BLaER1 (cell line): Measurements from ENCODE around the gene SLC25A19.
"Not testable (repeated sequence)": the region's sequence is repeated elsewhere in the genome, so short reads cannot be mapped to it uniquely, and the experiment has no call there.

ENCODE experiments used
- H3K27ac ChIP-seq: shearing (Covaris generic); formaldehyde crosslinking; 2 replicates; pipeline ENCODE4 v1.8.1; 2022
- H3K27me3 ChIP-seq: shearing (Covaris generic); formaldehyde crosslinking; 2 replicates; pipeline ENCODE4 v1.8.1; 2022
- H3K36me3 ChIP-seq: shearing (Covaris generic); formaldehyde crosslinking; 2 replicates; pipeline ENCODE4 v1.8.1; 2022
- H3K4me1 ChIP-seq: shearing (Covaris generic); formaldehyde crosslinking; 2 replicates; pipeline ENCODE4 v1.8.1; 2022
- H3K4me2 ChIP-seq: shearing (Covaris generic); formaldehyde crosslinking; 2 replicates; pipeline ENCODE4 v1.8.1; 2022
- H3K4me3 ChIP-seq: shearing (Covaris generic); formaldehyde crosslinking; 2 replicates; pipeline ENCODE4 v1.8.1; 2022
- H3K9ac ChIP-seq: shearing (Covaris generic); formaldehyde crosslinking; 2 replicates; pipeline ENCODE4 v1.8.1; 2022
- H3K9me3 ChIP-seq: shearing (Covaris generic); formaldehyde crosslinking; 2 replicates; pipeline ENCODE4 v1.8.1; 2022
- H4K20me1 ChIP-seq: shearing (Covaris generic); formaldehyde crosslinking; 2 replicates; pipeline ENCODE4 v1.8.1; 2022
- Cebpa-rat ChIP-seq: shearing (Covaris generic); IDR thresholded peaks from 2 replicates; pipeline ENCODE4 v1.8.1; 2022

SLC25A19 gene

DNA sequence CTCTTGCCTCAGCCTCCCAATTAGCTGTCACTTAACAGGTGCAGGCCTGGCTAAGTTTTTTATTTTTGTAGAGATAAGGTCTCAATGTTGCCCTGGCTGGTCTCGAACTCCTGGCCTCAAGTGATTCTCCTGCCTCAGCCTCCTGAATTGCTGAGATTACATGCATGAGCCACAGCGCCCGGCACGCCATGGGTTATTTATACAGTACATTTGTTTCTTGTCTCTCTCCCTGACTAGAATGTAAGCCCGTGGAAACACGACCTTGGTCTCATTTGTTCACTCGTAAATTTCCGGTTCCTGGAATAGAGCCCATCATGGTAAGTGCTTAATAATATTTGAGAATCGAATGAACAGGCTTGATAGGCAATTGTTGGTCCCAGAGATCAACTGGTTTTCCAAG is 2.0 kb downstream of the SLC25A19 start:
- H3K36me3 ChIP-seq, result peaks cover 50% of the 10 kb centered on the region

DNA sequence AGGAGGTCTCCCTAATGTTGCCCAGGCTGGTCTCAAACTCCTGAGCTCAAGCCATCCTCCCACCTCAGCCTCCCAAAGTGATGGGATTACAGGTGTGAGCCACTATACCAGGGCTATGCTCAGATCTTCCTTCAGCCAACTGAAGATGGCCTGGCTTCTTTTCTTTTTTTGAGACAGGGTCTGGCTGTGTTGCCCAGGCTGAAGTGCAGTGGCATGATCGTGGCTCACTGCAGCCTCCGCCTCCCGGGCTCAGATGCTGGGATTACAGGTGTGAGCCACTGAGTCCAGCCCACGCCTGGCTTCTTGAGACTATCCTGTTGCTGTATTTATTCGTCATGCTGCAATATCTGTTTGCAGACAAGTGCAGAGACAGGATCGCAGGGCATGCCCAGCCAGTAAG is 4.1 kb downstream of the SLC25A19 start:
- H3K9ac ChIP-seq, result no peak overlapping the region
- no peaks in the 10 kb centered on the region for H4K20me1 ChIP-seq
- no peak for TF ChIP-seq Cebpa-rat
- peaks cover 70% of the 10 kb centered on the region for H3K36me3 ChIP-seq
- no peaks in the 10 kb centered on the region for H3K9me3 ChIP-seq
- no peak overlapping the region for H3K4me3 ChIP-seq
- H3K27me3 ChIP-seq, result no peaks in the 10 kb centered on the region
- peak overlapping the region; percentile 40 for H3K4me2 ChIP-seq
- H3K4me1 ChIP-seq, result peaks cover 38% of the 10 kb centered on the region
- no peak overlapping the region for H3K27ac ChIP-seq

More for the DNA sequence above, 2.0 kb downstream of the SLC25A19 start:
- H3K9me3 ChIP-seq, result no peaks in the 10 kb centered on the region
- H3K4me2 ChIP-seq, result peak overlapping the region; percentile 83
- TF ChIP-seq Cebpa-rat, result no peak
- H4K20me1 ChIP-seq, result no peaks in the 10 kb centered on the region
- H3K9ac ChIP-seq, result 0 out of 2 replicates have a peak overlapping the region, but pooled peaks have one; percentile 90
- H3K27ac ChIP-seq, result no peak overlapping the region
- H3K4me1 ChIP-seq, result peaks cover 45% of the 10 kb centered on the region
- no peak overlapping the region for H3K4me3 ChIP-seq
- no peaks in the 10 kb centered on the region for H3K27me3 ChIP-seq

DNA sequence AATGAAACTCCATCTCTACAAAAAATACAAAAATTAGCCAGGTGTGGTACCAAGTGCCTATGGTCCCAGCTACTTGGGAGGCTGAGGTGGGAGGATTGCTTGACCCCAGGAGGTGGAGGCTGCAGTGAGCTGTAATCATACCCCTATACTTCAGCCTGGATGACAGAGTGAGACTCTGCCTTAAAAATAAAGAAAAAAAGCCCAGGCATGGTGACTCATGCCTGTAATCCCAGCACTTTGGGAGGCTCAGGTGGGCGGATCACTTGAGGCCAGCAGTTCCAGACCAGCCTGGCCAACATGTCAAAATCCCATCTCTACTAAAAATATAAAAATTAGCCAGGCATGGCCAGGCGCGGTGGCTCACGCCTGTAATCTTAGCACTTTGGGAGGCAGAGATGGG is 9.0 kb downstream of the SLC25A19 start:
- peaks cover 14% of the 10 kb centered on the region for H3K4me1 ChIP-seq

DNA sequence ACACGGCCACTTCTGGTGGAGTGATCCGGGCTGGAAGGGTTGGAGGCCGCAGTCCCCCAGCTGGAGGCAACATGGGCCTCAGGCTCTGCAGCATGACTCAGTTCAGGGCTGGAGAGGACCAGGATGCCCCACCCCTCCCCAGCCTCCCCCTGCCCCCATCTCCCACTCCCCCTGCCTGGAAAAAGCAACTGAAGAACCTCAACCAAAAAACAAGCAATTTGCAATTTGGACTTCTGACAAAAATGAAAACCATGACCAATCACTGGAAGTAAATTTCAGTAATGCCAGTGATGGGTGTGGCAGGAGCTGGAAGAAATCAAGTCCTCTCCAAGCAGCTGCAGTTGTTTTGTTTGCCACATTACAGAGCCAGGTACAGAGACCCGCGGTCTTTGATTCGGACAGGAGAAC is 11.6 kb downstream of the SLC25A19 start:
- TF ChIP-seq Cebpa-rat, result no peak
- no peaks in the 10 kb centered on the region for H3K27me3 ChIP-seq
- H4K20me1 ChIP-seq, result peaks cover 6% of the 10 kb centered on the region
- no peaks in the 10 kb centered on the region for H3K9me3 ChIP-seq
- no peak overlapping the region for H3K4me2 ChIP-seq
- H3K4me1 ChIP-seq, result peaks cover 8% of the 10 kb centered on the region
- no peak overlapping the region for H3K9ac ChIP-seq
- no peak overlapping the region for H3K4me3 ChIP-seq
- H3K27ac ChIP-seq, result no peak overlapping the region
- peaks cover 95% of the 10 kb centered on the region for H3K36me3 ChIP-seq

More for the DNA sequence above, 9.0 kb downstream of the SLC25A19 start:
- not testable (repeated sequence) for H3K4me2 ChIP-seq, H3K9me3 ChIP-seq, H3K9ac ChIP-seq, H3K27me3 ChIP-seq, H3K27ac ChIP-seq, H4K20me1 ChIP-seq, H3K4me3 ChIP-seq
- peaks cover 94% of the 10 kb centered on the region for H3K36me3 ChIP-seq

DNA sequence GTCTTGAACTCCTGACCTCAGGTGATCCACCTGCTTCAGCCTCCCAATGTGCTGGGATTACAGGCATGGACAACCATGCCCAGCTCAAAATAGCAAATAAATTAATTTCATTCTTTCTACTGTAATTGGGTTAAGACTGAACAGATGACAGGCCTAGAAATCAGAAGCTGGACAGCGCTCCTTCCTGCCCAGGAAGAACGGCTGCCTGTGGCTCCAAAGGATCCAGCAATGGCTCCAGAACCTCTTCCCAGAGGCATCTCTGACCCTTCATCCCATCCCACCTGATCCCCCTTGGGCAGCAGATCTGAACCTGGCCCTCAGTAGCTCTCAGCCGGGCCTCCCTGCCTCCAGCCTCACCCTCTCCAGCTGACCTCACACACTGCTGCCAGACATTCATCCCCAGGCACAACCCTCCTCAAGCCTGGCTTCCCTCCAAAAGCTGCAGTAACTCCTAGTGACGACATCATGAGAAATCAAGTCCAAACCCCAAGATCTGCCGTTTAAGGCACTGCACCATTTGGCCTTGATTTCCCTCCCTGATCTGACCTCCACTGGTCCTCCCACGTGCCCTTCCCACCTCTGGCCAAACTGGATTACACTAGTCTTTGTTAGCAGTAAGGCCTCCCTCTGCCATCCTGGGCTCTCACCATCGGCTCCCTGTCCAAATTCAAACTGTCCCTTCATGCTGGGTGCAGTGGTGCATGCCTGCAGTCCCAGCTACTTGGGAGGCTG is 15.1 kb downstream of the SLC25A19 start:
- no peak overlapping the region for H3K4me3 ChIP-seq
- H3K4me1 ChIP-seq, result peaks cover 30% of the 10 kb centered on the region
- TF ChIP-seq Cebpa-rat, result no peak
- no peak overlapping the region for H3K9ac ChIP-seq
- peaks cover 15% of the 10 kb centered on the region for H4K20me1 ChIP-seq
- no peak overlapping the region for H3K27ac ChIP-seq
- H3K36me3 ChIP-seq, result peaks cover 63% of the 10 kb centered on the region
- H3K9me3 ChIP-seq, result no peaks in the 10 kb centered on the region
- no peak overlapping the region for H3K4me2 ChIP-seq
- H3K27me3 ChIP-seq, result no peaks in the 10 kb centered on the region

DNA sequence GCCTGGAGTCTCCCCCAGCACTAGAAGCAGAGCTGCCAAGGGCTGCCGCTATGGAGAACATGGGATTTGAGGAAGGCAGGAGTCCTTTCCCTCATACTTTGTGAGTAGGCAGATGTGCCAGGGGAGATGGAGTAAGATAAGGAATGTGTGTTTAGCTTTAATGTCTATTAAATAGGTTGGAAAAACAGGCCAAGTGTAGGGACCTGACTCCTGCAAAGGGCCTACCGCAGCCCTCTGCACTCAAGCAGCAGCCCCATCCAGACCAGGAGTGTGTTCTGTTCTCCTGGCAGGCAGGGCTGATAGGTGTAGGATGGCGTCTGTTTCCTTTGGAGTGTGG is 16.4 kb downstream of the SLC25A19 start:
- H3K36me3 ChIP-seq, result peaks cover 50% of the 10 kb centered on the region
- H4K20me1 ChIP-seq, result peaks cover 15% of the 10 kb centered on the region
- H3K27me3 ChIP-seq, result no peaks in the 10 kb centered on the region
- H3K9me3 ChIP-seq, result no peaks in the 10 kb centered on the region
- H3K9ac ChIP-seq, result peak overlapping the region; percentile 95; the same call in 1 of the 2 replicates
- peak overlapping the region; percentile 96 for H3K4me2 ChIP-seq
- 0 out of 2 replicates have a peak overlapping the region, but pooled peaks have one; percentile 96 for H3K4me3 ChIP-seq
- H3K4me1 ChIP-seq, result peaks cover 36% of the 10 kb centered on the region
- H3K27ac ChIP-seq, result no peak overlapping the region
- TF ChIP-seq Cebpa-rat, result no peak

DNA sequence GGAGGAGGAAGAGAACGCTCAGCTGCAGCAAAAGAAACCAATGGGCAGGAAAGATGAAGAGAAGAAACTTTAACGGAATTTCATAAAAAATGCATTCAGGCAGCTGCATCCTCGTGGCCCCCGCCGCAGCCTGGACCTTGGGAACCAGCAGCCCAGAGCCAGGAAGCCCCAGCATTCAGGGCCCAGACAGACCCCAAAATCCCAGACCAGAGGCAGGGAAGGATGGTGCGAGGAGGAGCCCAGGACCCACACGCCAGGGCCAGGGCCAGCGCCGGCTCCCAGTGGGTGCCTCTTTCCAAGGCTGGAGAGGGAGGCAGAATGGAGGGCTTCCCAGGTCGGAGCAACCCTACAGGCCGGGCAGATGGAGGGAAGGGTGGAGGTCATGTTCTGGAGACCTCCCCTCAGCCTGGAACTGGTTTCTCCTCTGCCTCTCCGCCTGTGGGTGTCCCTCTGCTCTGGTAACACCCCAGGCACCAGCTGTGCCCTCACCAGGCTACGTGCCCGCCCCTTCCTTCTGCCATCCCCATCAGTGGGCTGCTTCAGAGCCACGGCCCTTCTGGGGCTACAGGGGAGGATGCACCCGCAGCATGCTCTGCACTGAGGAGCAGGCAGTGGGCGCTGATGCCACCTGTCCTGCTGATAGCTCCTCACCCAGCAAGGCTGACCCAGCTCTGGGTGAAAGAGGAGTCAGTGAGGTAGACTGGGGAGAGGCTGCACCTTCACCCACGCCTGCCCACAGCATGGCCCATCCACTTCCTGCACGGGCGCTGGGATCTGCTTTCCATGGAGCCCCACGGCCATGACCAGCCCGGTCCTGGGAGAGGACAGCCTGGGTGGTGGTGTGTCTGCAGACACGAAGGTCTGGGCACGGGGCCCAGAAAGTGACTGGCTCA is 17.0 kb downstream of the SLC25A19 start:
- Histone ChIP-seq H4K20me1 (peaks cover 15% of the 10 kb centered on the region), H3K27me3 (no peaks in the 10 kb centered on the region), H3K4me1 (peaks cover 36% of the 10 kb centered on the region), H3K4me2 (peak overlapping the region; percentile 96), H3K36me3 (peaks cover 52% of the 10 kb centered on the region), H3K4me3 (peak overlapping the region; percentile 96), H3K9ac (peak overlapping the region; percentile 95), H3K27ac (peak overlapping the region; percentile 92), H3K9me3 (no peaks in the 10 kb centered on the region)
- TF ChIP-seq Cebpa-rat, result no peak

DNA sequence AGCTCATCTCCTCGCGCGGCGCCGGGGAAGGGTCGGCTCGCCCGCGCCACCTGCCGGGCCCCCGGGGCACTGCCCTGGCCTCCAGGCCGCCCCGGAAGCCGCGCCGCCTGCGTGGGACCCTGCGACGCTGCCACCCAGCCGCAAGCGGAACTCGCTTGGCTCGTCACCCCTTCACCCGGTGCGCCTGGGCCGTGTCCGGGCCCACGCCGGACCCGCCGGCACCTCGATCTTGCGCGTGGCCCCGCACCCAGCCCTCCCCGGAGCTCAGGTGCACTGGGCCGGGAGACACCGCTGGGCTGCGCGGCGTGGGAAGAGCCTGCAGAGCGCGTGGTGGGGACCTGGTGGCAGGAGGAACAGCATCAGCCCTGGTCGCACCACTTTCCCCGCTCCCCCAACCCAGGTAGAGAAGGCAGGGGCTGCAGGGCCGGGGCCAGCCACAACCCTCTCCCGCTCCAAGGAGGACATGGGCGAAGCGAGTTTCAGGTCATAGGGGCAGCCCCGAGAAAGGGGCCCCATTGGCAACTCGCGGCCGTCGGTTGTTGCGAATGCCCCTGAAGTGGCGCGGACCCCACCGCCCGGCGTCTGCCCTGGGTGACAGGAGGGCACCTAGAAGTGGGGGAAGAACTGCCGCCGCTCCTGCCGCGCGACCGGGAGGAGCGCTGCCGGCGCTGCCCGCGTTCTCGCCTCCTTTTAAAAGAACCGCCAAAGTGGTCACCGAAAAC is 17.8 kb downstream of the SLC25A19 start:
- H4K20me1 ChIP-seq, result peaks cover 17% of the 10 kb centered on the region
- peaks cover 53% of the 10 kb centered on the region for H3K36me3 ChIP-seq
- H3K4me2 ChIP-seq, result peak overlapping the region; percentile 96
- H3K9ac ChIP-seq, result peak overlapping the region; percentile 95
- H3K4me1 ChIP-seq, result peaks cover 36% of the 10 kb centered on the region
- H3K9me3 ChIP-seq, result no peaks in the 10 kb centered on the region
- H3K4me3 ChIP-seq, result peak overlapping the region; percentile 96
- no peaks in the 10 kb centered on the region for H3K27me3 ChIP-seq
- H3K27ac ChIP-seq, result peak overlapping the region; percentile 92
- TF ChIP-seq Cebpa-rat, result no peak

DNA sequence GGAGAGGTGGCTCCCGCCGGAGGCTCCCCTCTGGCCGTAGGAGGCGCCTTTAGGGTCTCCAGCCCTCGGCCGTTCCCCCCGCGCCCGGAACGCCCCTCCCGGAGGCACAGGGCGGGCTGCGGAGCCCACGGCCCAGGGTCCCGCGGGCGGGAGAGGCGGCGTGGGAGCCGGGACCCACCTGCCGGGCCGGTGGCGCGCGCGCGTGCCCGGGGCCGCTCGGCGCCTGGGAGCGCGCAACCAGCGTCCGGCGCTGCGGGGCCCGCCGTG is 18.3 kb downstream of the SLC25A19 start, which contains the start of gene MIF4GD:
Gene MIF4GD (minus strand): TSS at position 266 of the 267 bp plus-strand sequence. CDS start 1,036 bp downstream, outside the sequence.
- peaks cover 53% of the 10 kb centered on the region for H3K36me3 ChIP-seq
- no peaks in the 10 kb centered on the region for H3K9me3 ChIP-seq
- H3K27ac ChIP-seq, result peak within 1 kb of the TSS; percentile 92
- peak within 1 kb of the TSS; percentile 95 for H3K9ac ChIP-seq
- H3K27me3 ChIP-seq, result no peaks in the 10 kb centered on the region
- H3K4me3 ChIP-seq, result peak within 1 kb of the TSS; percentile 96
- H3K4me2 ChIP-seq, result peak within 1 kb of the TSS; percentile 96
- peaks cover 36% of the 10 kb centered on the region for H3K4me1 ChIP-seq
- peaks cover 21% of the 10 kb centered on the region for H4K20me1 ChIP-seq
- TF ChIP-seq Cebpa-rat, result no peak
